B cell (primary cell): Measurements from ENCODE around the gene LLCFC1. TPM values are rescaled to one million over a fixed set of nuclear protein-coding genes. Genes with fewer than 3 reads are reported as not detected.

Source experiments
- ATAC-seq: fragments of 200-7000 bp; cut with Tn5 transposase; one replicate; pipeline ENCODE4 v1.10.0; 2021; ENCODE audit warnings: low read depth, mild to moderate bottlenecking, moderate number of reproducible peaks, moderate library complexity
- CTCF ChIA-PET: fragments of 350-600 bp; sonication (Branson Sonifier 250); formaldehyde crosslinking; loops from one replicate; lab custom pipeline; 2021; ENCODE audit warnings: antibody characterized with exemption, inconsistent platforms; lab: Charles Lee
- POLR2A ChIA-PET: fragments of 350-600 bp; sonication (Branson Sonifier 250); formaldehyde crosslinking; loops from one replicate; lab custom pipeline; 2021; ENCODE audit warnings: antibody characterized with exemption; lab: Charles Lee
- DNase-seq: peaks from one replicate; pipeline ENCODE4 v3.0.0; 2013
- H2AFZ ChIP-seq: 2 replicates; pipeline ENCODE4 v1.6.1; 2012; ENCODE audit warnings: mild to moderate bottlenecking, low read depth, low read length; ENCODE audit not compliant: insufficient read depth, poor library complexity, severe bottlenecking
- H3K27ac ChIP-seq, 2 donors: 1 replicate in 1 of 2; 2 replicates in 1 of 2; pipeline ENCODE4 v1.5.1; 2012 to 2013; ENCODE audit warnings: low read length in 2 of 2, mild to moderate bottlenecking in 2 of 2, moderate library complexity in 1 of 2
- H3K27me3 ChIP-seq, 4 experiments: fragments of 200-600 bp in 1 of 4; sonication (generic) in 1 of 4; replicated peaks in 1 of 4; 1 replicate in 2 of 4; 2 replicates in 2 of 4; pipeline versions ENCODE4 v1.6.1 to v1.7.0; 2013 to 2016; ENCODE audit warnings: low read length in 3 of 4, mild to moderate bottlenecking in 2 of 4, mixed read lengths in 1 of 4, moderate library complexity in 1 of 4; ENCODE audit not compliant: insufficient read depth in 4 of 4, control insufficient read depth in 3 of 4; ENCODE audit errors: control extremely low read depth in 1 of 4
- H3K36me3 ChIP-seq, 2 experiments: replicated peaks in 1 of 2; 1 replicate in 1 of 2; 2 replicates in 1 of 2; pipeline versions ENCODE4 v1.6.1 to v1.7.1; 2013; ENCODE audit warnings: low read length in 1 of 2; ENCODE audit not compliant: insufficient read depth in 2 of 2, control insufficient read depth in 1 of 2; ENCODE audit errors: control extremely low read depth in 1 of 2, extremely low read depth in 1 of 2
- H3K4me1 ChIP-seq, 2 donors: fragments of 200-600 bp in 1 of 2; sonication (generic) in 1 of 2; 1 replicate in 1 of 2; 2 replicates in 1 of 2; pipeline versions ENCODE4 v1.5.1 to v1.6.1; 2013 to 2017; ENCODE audit warnings: low read length in 2 of 2; ENCODE audit not compliant: control insufficient read depth in 2 of 2, insufficient read depth in 2 of 2
- H3K4me2 ChIP-seq: replicated peaks from 2 replicates; pipeline ENCODE3; 2012; ENCODE audit warnings: mild to moderate bottlenecking, low read depth, low read length; ENCODE audit not compliant: poor library complexity, severe bottlenecking
- H3K4me3 ChIP-seq, 5 experiments: fragments of 200-600 bp in 1 of 5; sonication (generic) in 1 of 5; 1 replicate in 3 of 5; 2 replicates in 2 of 5; pipeline versions ENCODE4 v1.5.1 to v1.7.0; 2011 to 2016; ENCODE audit warnings: low read length in 4 of 5, mild to moderate bottlenecking in 4 of 5, low read depth in 2 of 5, control low read depth in 1 of 5, moderate library complexity in 1 of 5; ENCODE audit not compliant: insufficient read depth in 1 of 5; ENCODE audit errors: control extremely low read depth in 1 of 5, extremely low read depth in 1 of 5
- H3K79me2 ChIP-seq: fragments of 200-600 bp; sonication (generic); one replicate; pipeline ENCODE4 v1.6.0; 2016; ENCODE audit warnings: low read length; ENCODE audit not compliant: control insufficient read depth, insufficient read depth
- H3K9ac ChIP-seq: fragments of 200-600 bp; sonication (generic); 2 replicates; pipeline ENCODE4 v1.6.1; 2017; ENCODE audit warnings: mild to moderate bottlenecking, low read length, moderate library complexity
- H3K9me3 ChIP-seq, 3 donors: one replicate each; pipeline versions ENCODE4 v1.6.1 to v1.7.1; 2013; ENCODE audit warnings: low read length in 2 of 3; ENCODE audit not compliant: control insufficient read depth in 2 of 3, insufficient read depth in 1 of 3; ENCODE audit errors: control extremely low read depth in 1 of 3
- H4K20me1 ChIP-seq: 2 replicates; pipeline ENCODE4 v1.6.0; 2012; ENCODE audit warnings: mild to moderate bottlenecking, low read length; ENCODE audit not compliant: insufficient read depth, control insufficient read depth, poor library complexity, severe bottlenecking
- H3K27ac Mint-ChIP-seq: one replicate; pipeline ENCODE4 v1.8.0; 2021; ENCODE audit warnings: mixed read lengths
- H3K27me3 Mint-ChIP-seq: one replicate; pipeline ENCODE4 v1.8.0; 2021; ENCODE audit warnings: mixed read lengths
- H3K4me1 Mint-ChIP-seq: one replicate; pipeline ENCODE4 v1.8.0; 2021; ENCODE audit warnings: mixed read lengths
- H3K4me3 Mint-ChIP-seq: one replicate; pipeline ENCODE4 v1.8.0; 2021; ENCODE audit warnings: mixed read lengths
- H3K9me3 Mint-ChIP-seq: one replicate; pipeline ENCODE4 v1.8.0; 2022; ENCODE audit warnings: mixed read lengths; ENCODE audit not compliant: insufficient read depth
- EZH2 ChIP-seq: IDR thresholded peaks from 2 replicates; pipeline ENCODE4 v1.6.1; 2012; ENCODE audit warnings: borderline replicate concordance, low read depth, mild to moderate bottlenecking, moderate library complexity, low read length; ENCODE audit not compliant: insufficient read depth, poor library complexity, severe bottlenecking
- WGBS: methylation state at CpG from one replicate; pipeline ENCODE4 v1.1.5; 2013; ENCODE audit warnings: missing lambda C conversion rate; ENCODE audit not compliant: insufficient coverage; 5-methylcytosine and 5-hydroxymethylcytosine counted together
- intact Hi-C: fragments of 100-400 bp; cut with micrococcal nuclease; formaldehyde crosslinking; loops from one replicate; pipeline ENCODE4 v1.10.0; 2022
- polyA plus RNA-seq: library from polyadenylated mRNA; depleted of rRNA; stranded (reverse); fragments of >200 nt; gene quantifications from 2 replicates; pipeline ENCODE4 v1.2.3, GENCODE V29; 2012
- total RNA-seq, 2 donors: library from RNA; stranded (reverse); fragments of 120-200 nt in 1 of 2; gene quantifications; 1 replicate in 1 of 2; 2 replicates in 1 of 2; pipeline versions ENCODE4 v1.2.3 to v1.2.4, GENCODE V29; 2013 to 2022
- TF ChIP-seq, protein P1 (sequence below): fragments of 200-600 bp; IDR thresholded peaks from one replicate; pipeline ENCODE4 v1.8.0; 2022; ENCODE audit warnings: antibody characterized with exemption, mild to moderate bottlenecking

Gene LLCFC1
- total and polyA plus RNA-seq, 2 donors (not counting 1 experiment from before 2014, with no cell fraction given): not detected

DNA sequence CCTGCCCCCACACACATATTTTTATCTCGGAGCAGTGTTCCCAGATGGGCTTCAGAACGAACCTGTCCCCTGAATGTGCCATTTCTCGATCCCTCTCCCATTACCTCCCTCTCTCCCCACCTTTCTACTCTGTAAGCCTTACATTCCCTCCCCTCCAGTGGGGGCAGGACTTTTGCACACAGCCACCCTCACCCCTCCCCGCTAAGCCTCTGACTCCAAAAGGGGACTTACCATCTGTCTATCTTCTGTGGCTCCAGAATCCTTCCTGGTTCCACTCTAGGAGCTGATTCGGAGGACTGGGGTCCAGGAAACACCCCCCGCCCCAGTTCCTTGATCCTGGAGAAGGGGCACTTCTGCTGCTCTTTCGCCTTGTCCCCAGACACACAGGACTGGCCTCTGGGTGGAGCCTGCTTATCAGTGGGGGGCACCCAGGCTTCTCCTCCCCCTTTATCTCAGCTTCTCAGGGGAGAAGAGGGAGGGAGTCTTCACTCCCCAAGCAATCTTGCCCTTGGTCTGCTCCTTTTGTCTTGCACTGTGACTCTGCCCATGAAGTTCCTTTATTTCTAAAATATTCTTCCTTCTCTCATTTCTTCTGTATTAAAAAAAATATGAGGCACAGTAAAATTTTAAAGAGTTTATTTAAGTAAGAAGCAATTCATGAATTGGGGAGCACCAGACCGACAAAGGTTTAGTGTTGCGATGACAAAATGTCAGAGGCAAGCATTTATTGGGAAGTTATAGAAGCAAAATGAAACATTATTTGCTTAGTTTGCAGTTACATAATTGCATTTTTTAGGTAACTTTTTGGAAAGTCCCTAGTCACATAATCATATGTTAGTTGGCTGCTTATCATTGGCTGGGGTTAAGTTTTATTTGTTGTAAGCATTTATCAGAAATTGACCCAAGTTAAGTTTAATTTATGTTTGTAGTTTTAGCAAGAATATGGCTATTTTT, 23.0 kb downstream of the LLCFC1 start, which contains the start of gene KEL:
KEL (minus strand) TSS at position 391 of the 954 bp plus-strand sequence; CDS start at position 234, 157 bp downstream.
- Histone ChIP-seq H3K27me3 (peaks cover 0 to 14% (median 3%) of the 10 kb centered on the region in 4 experiments), H3K36me3 (no peaks in the 10 kb centered on the region), H3K9me3 (peaks cover 0 to 4% (median 0%) of the 10 kb centered on the region in 3 donors), H2AFZ (no peak within 1 kb of the TSS), H3K4me2 (no peak within 1 kb of the TSS), H3K4me1 (no peaks in the 10 kb centered on the region), H3K4me3 (no peak within 1 kb of the TSS), H3K9ac (no peak within 1 kb of the TSS), H3K27ac (no peak within 1 kb of the TSS), H3K79me2 (no peaks in the 10 kb centered on the region), H4K20me1 (no peaks in the 10 kb centered on the region)
- WGBS: 87% methylated on average over 8 of the region's 9 CpGs
- no peak for TF ChIP-seq EZH2
- TF ChIP-seq, protein P1, sequence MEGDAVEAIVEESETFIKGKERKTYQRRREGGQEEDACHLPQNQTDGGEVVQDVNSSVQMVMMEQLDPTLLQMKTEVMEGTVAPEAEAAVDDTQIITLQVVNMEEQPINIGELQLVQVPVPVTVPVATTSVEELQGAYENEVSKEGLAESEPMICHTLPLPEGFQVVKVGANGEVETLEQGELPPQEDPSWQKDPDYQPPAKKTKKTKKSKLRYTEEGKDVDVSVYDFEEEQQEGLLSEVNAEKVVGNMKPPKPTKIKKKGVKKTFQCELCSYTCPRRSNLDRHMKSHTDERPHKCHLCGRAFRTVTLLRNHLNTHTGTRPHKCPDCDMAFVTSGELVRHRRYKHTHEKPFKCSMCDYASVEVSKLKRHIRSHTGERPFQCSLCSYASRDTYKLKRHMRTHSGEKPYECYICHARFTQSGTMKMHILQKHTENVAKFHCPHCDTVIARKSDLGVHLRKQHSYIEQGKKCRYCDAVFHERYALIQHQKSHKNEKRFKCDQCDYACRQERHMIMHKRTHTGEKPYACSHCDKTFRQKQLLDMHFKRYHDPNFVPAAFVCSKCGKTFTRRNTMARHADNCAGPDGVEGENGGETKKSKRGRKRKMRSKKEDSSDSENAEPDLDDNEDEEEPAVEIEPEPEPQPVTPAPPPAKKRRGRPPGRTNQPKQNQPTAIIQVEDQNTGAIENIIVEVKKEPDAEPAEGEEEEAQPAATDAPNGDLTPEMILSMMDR: no peak
- intact Hi-C loops: no loop called here
- no peak within 1 kb of the TSS for H3K27ac Mint-ChIP-seq
- no peak within 1 kb of the TSS for H3K4me3 Mint-ChIP-seq
- DNase-seq: no peak
- peaks cover 51% of the 10 kb centered on the region for H3K27me3 Mint-ChIP-seq
- no peaks in the 10 kb centered on the region for H3K4me1 Mint-ChIP-seq
- CTCF ChIA-PET: interaction anchor here (1.9 kb wide), 1 partner anchor 41 kb away, joined by 6 read pairs; no protein-coding TSS in a partner anchor
- ATAC-seq: no peak
- POLR2A ChIA-PET: no interaction called here
- no peaks in the 10 kb centered on the region for H3K9me3 Mint-ChIP-seq

DNA sequence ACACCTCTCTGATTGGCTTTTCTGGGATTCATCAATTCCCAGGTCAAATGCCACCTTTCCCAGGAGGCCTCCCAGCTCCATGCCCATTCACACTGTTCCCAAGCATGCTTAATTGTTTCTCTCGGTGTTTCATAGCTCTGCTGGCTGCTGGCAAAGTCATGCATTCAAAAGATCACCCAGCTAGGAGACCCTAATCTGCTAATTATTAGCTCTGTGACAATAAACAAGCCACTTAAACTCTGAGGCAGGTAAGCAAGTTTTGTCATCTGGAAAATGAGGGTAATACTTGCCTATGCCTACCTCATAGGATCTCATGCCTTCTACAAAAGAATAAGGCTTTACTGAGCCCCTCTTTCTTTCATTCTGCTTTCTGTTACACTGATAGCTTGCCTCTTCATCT, 23.7 kb downstream of the LLCFC1 start:
- H3K4me2 ChIP-seq: no peak overlapping the region
- H2AFZ ChIP-seq: no peak overlapping the region
- peaks cover 51% of the 10 kb centered on the region for H3K27me3 Mint-ChIP-seq
- H3K9ac ChIP-seq: no peak overlapping the region
- H3K79me2 ChIP-seq: no peaks in the 10 kb centered on the region
- H3K4me1 Mint-ChIP-seq: no peaks in the 10 kb centered on the region
- POLR2A ChIA-PET: no interaction called here
- H3K4me3 Mint-ChIP-seq: no peak overlapping the region
- TF ChIP-seq, protein P1: no peak
- TF ChIP-seq EZH2: no peak
- no peaks in the 10 kb centered on the region for H3K9me3 ChIP-seq
- no peaks in the 10 kb centered on the region for H3K4me1 ChIP-seq
- no peak overlapping the region for H3K27ac Mint-ChIP-seq
- ATAC-seq (no peak), DNase-seq (no peak)
- no peaks in the 10 kb centered on the region for H3K9me3 Mint-ChIP-seq
- peaks cover 0 to 14% (median 3%) of the 10 kb centered on the region in 4 experiments for H3K27me3 ChIP-seq
- H3K36me3 ChIP-seq: no peaks in the 10 kb centered on the region
- no peak overlapping the region for H3K27ac ChIP-seq
- CTCF ChIA-PET: no interaction called here
- 86% methylated on average over 1 of the region's 1 CpG for WGBS
- no peak overlapping the region for H3K4me3 ChIP-seq
- no peaks in the 10 kb centered on the region for H4K20me1 ChIP-seq
- intact Hi-C loops: no loop called here
